Esophagus muscularis mucosa (tissue), 4 donors: ENCODE results near the gene SH3D19.

Experiments
- EP300 ChIP-seq: sonication (generic); formaldehyde crosslinking; IDR thresholded peaks from one replicate; pipeline ENCODE4 v1.6.1; 2017; ENCODE audit warnings: antibody characterized with exemption
- POLR2A ChIP-seq: fragments of 450-650 bp; IDR thresholded peaks from one replicate; pipeline ENCODE4 v1.6.1; 2017; ENCODE audit warnings: antibody characterized with exemption, moderate library complexity, mild to moderate bottlenecking, low read depth
- TF ChIP-seq, protein P1 (sequence below), 3 experiments: fragments of 200-600 bp in 2 of 3; fragments of 450-650 bp in 1 of 3; sonication (generic) in 2 of 3; IDR thresholded peaks; one replicate each; pipeline ENCODE4 v1.5.1; 2017 to 2019; ENCODE audit warnings: antibody characterized with exemption in 3 of 3, mild to moderate bottlenecking in 2 of 3, moderate library complexity in 1 of 3

DNA sequence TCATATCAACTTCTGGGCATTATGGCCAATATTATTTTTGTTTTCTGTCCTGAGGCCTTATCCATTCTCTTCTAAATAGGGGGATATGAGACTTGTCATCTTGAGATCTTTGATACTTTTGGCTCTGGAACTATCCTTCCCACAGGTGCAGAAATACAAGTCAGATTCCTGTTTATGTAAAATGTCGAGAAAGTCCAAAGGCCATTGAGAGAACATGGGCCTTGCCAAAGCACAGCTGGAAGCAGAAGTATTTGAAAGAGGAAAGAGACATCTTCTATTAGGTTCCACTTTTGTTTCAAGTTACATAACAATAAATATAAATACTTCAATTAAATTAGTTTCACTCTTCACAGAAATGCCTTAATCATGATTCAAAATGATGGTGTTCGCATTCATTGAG is 69.3 kb downstream of the SH3D19 start:
- TF ChIP-seq, protein P1, sequence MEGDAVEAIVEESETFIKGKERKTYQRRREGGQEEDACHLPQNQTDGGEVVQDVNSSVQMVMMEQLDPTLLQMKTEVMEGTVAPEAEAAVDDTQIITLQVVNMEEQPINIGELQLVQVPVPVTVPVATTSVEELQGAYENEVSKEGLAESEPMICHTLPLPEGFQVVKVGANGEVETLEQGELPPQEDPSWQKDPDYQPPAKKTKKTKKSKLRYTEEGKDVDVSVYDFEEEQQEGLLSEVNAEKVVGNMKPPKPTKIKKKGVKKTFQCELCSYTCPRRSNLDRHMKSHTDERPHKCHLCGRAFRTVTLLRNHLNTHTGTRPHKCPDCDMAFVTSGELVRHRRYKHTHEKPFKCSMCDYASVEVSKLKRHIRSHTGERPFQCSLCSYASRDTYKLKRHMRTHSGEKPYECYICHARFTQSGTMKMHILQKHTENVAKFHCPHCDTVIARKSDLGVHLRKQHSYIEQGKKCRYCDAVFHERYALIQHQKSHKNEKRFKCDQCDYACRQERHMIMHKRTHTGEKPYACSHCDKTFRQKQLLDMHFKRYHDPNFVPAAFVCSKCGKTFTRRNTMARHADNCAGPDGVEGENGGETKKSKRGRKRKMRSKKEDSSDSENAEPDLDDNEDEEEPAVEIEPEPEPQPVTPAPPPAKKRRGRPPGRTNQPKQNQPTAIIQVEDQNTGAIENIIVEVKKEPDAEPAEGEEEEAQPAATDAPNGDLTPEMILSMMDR (IDR thresholded peaks at IDR 0.05), result no peak
- TF ChIP-seq EP300 (no peak), POLR2A (no peak)
